ENCODE measurements around the gene NFU1. TPM values are rescaled to one million over a fixed set of nuclear protein-coding genes. Genes with fewer than 3 reads are reported as not detected.

The NFU1 gene
- polyA plus RNA-seq, 1 of the 3 experiments (the other 2 are of a cell fraction), result 23.5 TPM

DNA sequence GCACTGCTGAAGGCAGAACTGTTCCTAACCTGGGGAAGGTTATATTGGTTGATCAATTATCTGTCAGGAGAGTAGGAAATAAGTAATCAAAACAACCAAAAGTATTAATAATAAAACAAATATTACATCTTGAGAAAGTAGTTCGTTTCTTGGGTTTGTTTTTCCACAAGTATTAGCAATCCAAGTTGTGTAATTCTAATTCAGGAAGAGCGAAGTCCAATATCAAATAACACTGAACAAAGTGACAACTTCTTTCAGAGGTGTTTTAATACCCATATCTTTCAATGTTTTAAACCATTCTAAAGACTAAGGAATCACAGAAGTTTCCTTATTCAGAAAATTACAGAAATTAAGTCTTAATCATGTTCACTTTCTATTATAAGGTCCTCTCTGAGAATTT, 34.6 kb upstream of the NFU1 start:
- POLR2A ChIA-PET, result no interaction called here
- no peaks in the 10 kb centered on the region for H3K27me3 ChIP-seq (ENCODE audit: insufficient read depth)
- H3K36me3 ChIP-seq (replicated peaks in 1 of 2; ENCODE audit: control insufficient read depth in 1 of 2, insufficient read depth in 2 of 2, low read length in 1 of 2), result peaks cover 15 to 29% of the 10 kb centered on the region in 2 experiments
- TF ChIP-seq MXI1 (IDR thresholded peaks at IDR 0.05; ENCODE audit: low read depth, low read length) (no peak), TEAD4 (IDR thresholded peaks at IDR 0.05; ENCODE audit: borderline replicate concordance, insufficient read depth) (no peak), JUND (IDR thresholded peaks at IDR 0.05) (no peak), EP300 (IDR thresholded peaks at IDR 0.05; ENCODE audit: borderline replicate concordance in 1 of 2, low read depth in 1 of 2, low read length in 1 of 2) (no peak)
- TF ChIP-seq, protein P1, sequence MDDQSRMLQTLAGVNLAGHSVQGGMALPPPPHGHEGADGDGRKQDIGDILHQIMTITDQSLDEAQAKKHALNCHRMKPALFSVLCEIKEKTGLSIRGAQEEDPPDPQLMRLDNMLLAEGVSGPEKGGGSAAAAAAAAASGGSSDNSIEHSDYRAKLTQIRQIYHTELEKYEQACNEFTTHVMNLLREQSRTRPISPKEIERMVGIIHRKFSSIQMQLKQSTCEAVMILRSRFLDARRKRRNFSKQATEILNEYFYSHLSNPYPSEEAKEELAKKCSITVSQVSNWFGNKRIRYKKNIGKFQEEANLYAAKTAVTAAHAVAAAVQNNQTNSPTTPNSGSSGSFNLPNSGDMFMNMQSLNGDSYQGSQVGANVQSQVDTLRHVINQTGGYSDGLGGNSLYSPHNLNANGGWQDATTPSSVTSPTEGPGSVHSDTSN (IDR thresholded peaks at IDR 0.05), result no peak
- TF ChIP-seq, protein P2, sequence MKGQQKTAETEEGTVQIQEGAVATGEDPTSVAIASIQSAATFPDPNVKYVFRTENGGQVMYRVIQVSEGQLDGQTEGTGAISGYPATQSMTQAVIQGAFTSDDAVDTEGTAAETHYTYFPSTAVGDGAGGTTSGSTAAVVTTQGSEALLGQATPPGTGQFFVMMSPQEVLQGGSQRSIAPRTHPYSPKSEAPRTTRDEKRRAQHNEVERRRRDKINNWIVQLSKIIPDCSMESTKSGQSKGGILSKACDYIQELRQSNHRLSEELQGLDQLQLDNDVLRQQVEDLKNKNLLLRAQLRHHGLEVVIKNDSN (IDR thresholded peaks at IDR 0.05; ENCODE audit: borderline replicate concordance, low read depth), result no peak
- H3K4me3 ChIP-seq (ENCODE audit: low read depth in 2 of 2, low read length in 1 of 2), result no peak overlapping the region
- no peak for DNase-seq
- H3K9me3 ChIP-seq, result no peaks in the 10 kb centered on the region
- no peaks in the 10 kb centered on the region for H4K20me1 ChIP-seq (ENCODE audit: insufficient read depth)
- no peak overlapping the region for H3K9ac ChIP-seq
- H3K4me1 ChIP-seq (ENCODE audit: control insufficient read depth in 1 of 2, insufficient read depth in 2 of 2, low read depth in 1 of 2, low read length in 1 of 2), result peaks cover 0 to 4% of the 10 kb centered on the region in 2 experiments; a peak in 2 of 4 replicates
- no peak overlapping the region for H3K4me2 ChIP-seq
- no peaks in the 10 kb centered on the region for H3K79me2 ChIP-seq (ENCODE audit: insufficient read depth)
- H3K27ac ChIP-seq (ENCODE audit: low read depth in 2 of 2, low read length in 1 of 2), result no peak overlapping the region
- H3K9me2 ChIP-seq, result no peaks in the 10 kb centered on the region
- CTCF ChIA-PET, result interaction anchor here (0.6 to 1.2 kb wide), 3 partner anchors 9 to 50 kb away, joined by 3 read pairs; no protein-coding TSS in a partner anchor
- peaks cover 6% of the 10 kb centered on the region for H3F3A ChIP-seq (replicated peaks; ENCODE audit: insufficient read depth)
- no peak overlapping the region for H2AFZ ChIP-seq (ENCODE audit: low read depth)
- WGBS (ENCODE audit: low lambda C conversion rate), result 88% methylated on average over 2 of the region's 2 CpGs

DNA sequence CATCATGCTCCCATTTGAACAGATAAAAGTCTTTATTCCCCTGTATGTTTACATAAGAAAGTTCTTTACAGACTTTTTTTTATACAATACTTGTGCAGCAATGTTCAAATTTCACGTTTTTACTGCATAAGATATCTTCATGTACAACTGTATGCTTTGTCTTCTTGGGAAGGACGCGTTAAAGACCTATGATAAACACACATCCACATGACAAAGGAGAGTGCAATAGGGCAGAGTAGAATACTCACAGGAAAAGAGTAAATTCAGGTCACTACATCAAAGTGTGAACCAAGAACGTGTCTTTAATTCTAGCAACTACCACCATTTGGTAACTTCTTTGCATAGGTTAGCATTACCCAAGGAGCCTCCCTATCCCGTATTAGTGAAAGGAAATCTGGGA, 33.7 kb upstream of the NFU1 start:
- Histone ChIP-seq H2AFZ (ENCODE audit: low read depth) (no peak overlapping the region), H3K9me3 (no peaks in the 10 kb centered on the region), H4K20me1 (ENCODE audit: insufficient read depth) (no peaks in the 10 kb centered on the region), H3K9me2 (no peaks in the 10 kb centered on the region), H3K27ac (ENCODE audit: low read depth in 2 of 2, low read length in 1 of 2) (no peak overlapping the region), H3K4me2 (no peak overlapping the region), H3K9ac (no peak overlapping the region), H3K4me1 (ENCODE audit: control insufficient read depth in 1 of 2, insufficient read depth in 2 of 2, low read depth in 1 of 2, low read length in 1 of 2) (peaks cover 0 to 4% of the 10 kb centered on the region in 2 experiments; a peak in 2 of 4 replicates), H3K36me3 (replicated peaks in 1 of 2; ENCODE audit: control insufficient read depth in 1 of 2, insufficient read depth in 2 of 2, low read length in 1 of 2) (peaks cover 22 to 26% of the 10 kb centered on the region in 2 experiments), H3K27me3 (ENCODE audit: insufficient read depth) (no peaks in the 10 kb centered on the region), H3F3A (replicated peaks; ENCODE audit: insufficient read depth) (peaks cover 6% of the 10 kb centered on the region), H3K4me3 (ENCODE audit: low read depth in 2 of 2, low read length in 1 of 2) (no peak overlapping the region), H3K79me2 (ENCODE audit: insufficient read depth) (no peaks in the 10 kb centered on the region)
- WGBS (ENCODE audit: low lambda C conversion rate), result 91% methylated on average over 5 of the region's 5 CpGs
- ChIA-PET CTCF (interaction anchor here (0.8 kb wide), 1 partner anchor 10 kb away, joined by 3 read pairs; no protein-coding TSS in a partner anchor), POLR2A (no interaction called here)
- TF ChIP-seq RXRA (IDR thresholded peaks at IDR 0.05; ENCODE audit: borderline replicate concordance, low read depth) (no peak), MEF2A (IDR thresholded peaks at IDR 0.05; ENCODE audit: borderline replicate concordance, low read depth) (no peak), FOXJ3 (CRISPR knock-in tag; IDR thresholded peaks at IDR 0.05) (no peak), TCF12 (IDR thresholded peaks at IDR 0.05) (no peak), RAD21 (IDR thresholded peaks at IDR 0.05; ENCODE audit: low read length) (no peak), JUND (IDR thresholded peaks at IDR 0.05) (no peak), TEAD4 (IDR thresholded peaks at IDR 0.05; ENCODE audit: borderline replicate concordance, insufficient read depth) (no peak), ELF1 (IDR thresholded peaks at IDR 0.05) (no peak), SMC3 (IDR thresholded peaks at IDR 0.05; ENCODE audit: low read depth, low read length) (no peak), RCOR1 (IDR thresholded peaks at IDR 0.05; ENCODE audit: low read length) (no peak), SIN3A (IDR thresholded peaks at IDR 0.05; ENCODE audit: borderline replicate concordance, low read depth, low read length) (no peak), FOXM1 (IDR thresholded peaks at IDR 0.05; ENCODE audit: low read depth) (no peak), EP300 (IDR thresholded peaks at IDR 0.05; ENCODE audit: borderline replicate concordance in 1 of 2, low read depth in 1 of 2, low read length in 1 of 2) (no peak), NRF1 (IDR thresholded peaks at IDR 0.05; ENCODE audit: low read depth, low read length) (no peak)
- TF ChIP-seq, protein P3, sequence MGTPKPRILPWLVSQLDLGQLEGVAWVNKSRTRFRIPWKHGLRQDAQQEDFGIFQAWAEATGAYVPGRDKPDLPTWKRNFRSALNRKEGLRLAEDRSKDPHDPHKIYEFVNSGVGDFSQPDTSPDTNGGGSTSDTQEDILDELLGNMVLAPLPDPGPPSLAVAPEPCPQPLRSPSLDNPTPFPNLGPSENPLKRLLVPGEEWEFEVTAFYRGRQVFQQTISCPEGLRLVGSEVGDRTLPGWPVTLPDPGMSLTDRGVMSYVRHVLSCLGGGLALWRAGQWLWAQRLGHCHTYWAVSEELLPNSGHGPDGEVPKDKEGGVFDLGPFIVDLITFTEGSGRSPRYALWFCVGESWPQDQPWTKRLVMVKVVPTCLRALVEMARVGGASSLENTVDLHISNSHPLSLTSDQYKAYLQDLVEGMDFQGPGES (IDR thresholded peaks at IDR 0.05; ENCODE audit: low read depth, low read length), result no peak
- TF ChIP-seq, protein P4, sequence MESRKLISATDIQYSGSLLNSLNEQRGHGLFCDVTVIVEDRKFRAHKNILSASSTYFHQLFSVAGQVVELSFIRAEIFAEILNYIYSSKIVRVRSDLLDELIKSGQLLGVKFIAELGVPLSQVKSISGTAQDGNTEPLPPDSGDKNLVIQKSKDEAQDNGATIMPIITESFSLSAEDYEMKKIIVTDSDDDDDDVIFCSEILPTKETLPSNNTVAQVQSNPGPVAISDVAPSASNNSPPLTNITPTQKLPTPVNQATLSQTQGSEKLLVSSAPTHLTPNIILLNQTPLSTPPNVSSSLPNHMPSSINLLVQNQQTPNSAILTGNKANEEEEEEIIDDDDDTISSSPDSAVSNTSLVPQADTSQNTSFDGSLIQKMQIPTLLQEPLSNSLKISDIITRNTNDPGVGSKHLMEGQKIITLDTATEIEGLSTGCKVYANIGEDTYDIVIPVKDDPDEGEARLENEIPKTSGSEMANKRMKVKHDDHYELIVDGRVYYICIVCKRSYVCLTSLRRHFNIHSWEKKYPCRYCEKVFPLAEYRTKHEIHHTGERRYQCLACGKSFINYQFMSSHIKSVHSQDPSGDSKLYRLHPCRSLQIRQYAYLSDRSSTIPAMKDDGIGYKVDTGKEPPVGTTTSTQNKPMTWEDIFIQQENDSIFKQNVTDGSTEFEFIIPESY (IDR thresholded peaks at IDR 0.05; ENCODE audit: borderline replicate concordance, low read depth), result no peak
- TF ChIP-seq, protein P2 (IDR thresholded peaks at IDR 0.05; ENCODE audit: borderline replicate concordance, low read depth), result no peak
- TF ChIP-seq, protein P1 (IDR thresholded peaks at IDR 0.05), result no peak
- no peak for DNase-seq

Measured in SK-N-SH (cell line).